DOHH2 (cell line): Measurements from ENCODE around the gene ARAP3.

Experiments
- CTCF ChIP-seq: fragments of 200-600 bp; sonication (generic); IDR thresholded peaks from one replicate; pipeline ENCODE4 v1.5.1; 2014; ENCODE audit warnings: antibody characterized with exemption, mild to moderate bottlenecking, low read depth, low read length; ENCODE audit not compliant: poor library complexity, severe bottlenecking
- EZH2phosphoT487 ChIP-seq: fragments of 200-600 bp; sonication (generic); IDR thresholded peaks from 2 replicates; pipeline ENCODE4 v1.6.1; 2017; ENCODE audit warnings: borderline replicate concordance, mild to moderate bottlenecking, antibody characterized with exemption, low read length, moderate library complexity, mixed read lengths

- no peak for TF ChIP-seq CTCF
- TF ChIP-seq EZH2phosphoT487 = no peak
These were observed 24.0 kb downstream of the ARAP3 start for GRCh38 chr5:141657937-141658545.
